Renal cortex interstitium (tissue), 3 donors: ENCODE measurements around the gene PRAMEF14. TPM values are rescaled to one million over a fixed set of nuclear protein-coding genes. Genes with fewer than 3 reads are reported as not detected.

Source experiments
- polyA plus RNA-seq, 3 donors: library from polyadenylated mRNA; unstranded; fragments of 120-200 nt; gene quantifications; one replicate each; pipeline ENCODE4 v1.2.1, GENCODE V29; 2013; ENCODE audit not compliant: insufficient read length in 3 of 3

The PRAMEF14 gene
- polyA plus RNA-seq, 3 donors = not detected

Other genes with a start within 250 kb of the PRAMEF14 start
- under 1 TPM in 1 of 3 donors, not detected in 2; 0.17 TPM for gene HNRNPCL2, start 230.3 kb downstream of the PRAMEF14 start, polyA plus RNA-seq
- gene PRAMEF26, start 191.1 kb downstream of the PRAMEF14 start, polyA plus RNA-seq = not detected
- under 1 TPM; 0.19 to 0.53 (median 0.35) TPM for gene HNRNPCL4, start 181.5 kb downstream of the PRAMEF14 start, polyA plus RNA-seq
- gene PRAMEF9, start 175.3 kb downstream of the PRAMEF14 start, polyA plus RNA-seq = not detected
- not detected for gene PRAMEF13, start 145.7 kb downstream of the PRAMEF14 start, polyA plus RNA-seq
- not detected for gene PRAMEF18, start 121.0 kb downstream of the PRAMEF14 start, polyA plus RNA-seq
- not detected for gene PRAMEF5, start 92.9 kb downstream of the PRAMEF14 start, polyA plus RNA-seq
- gene PRAMEF8, start 62.0 kb downstream of the PRAMEF14 start, polyA plus RNA-seq = not detected
- gene PRAMEF33, start 43.6 kb downstream of the PRAMEF14 start, polyA plus RNA-seq = not detected
- gene PRAMEF15, start 31.6 kb downstream of the PRAMEF14 start, polyA plus RNA-seq = not detected
- gene PRAMEF19, start 24.8 kb upstream of the PRAMEF14 start, polyA plus RNA-seq = not detected
- not detected for gene PRAMEF17, start 42.5 kb upstream of the PRAMEF14 start, polyA plus RNA-seq
- not detected for gene PRAMEF20, start 63.3 kb upstream of the PRAMEF14 start, polyA plus RNA-seq
- gene LRRC38, start 166.9 kb upstream of the PRAMEF14 start, polyA plus RNA-seq = under 1 TPM in 2 of 3 donors, not detected in 1; 0.11 to 0.37 TPM
- gene PDPN, start 236.7 kb upstream of the PRAMEF14 start, polyA plus RNA-seq = 10 to 100 TPM; 14.8 to 22.7 (median 18.6) TPM